ENCODE measurements around the gene MAEL. TPM values are rescaled to one million over a fixed set of nuclear protein-coding genes. Genes with fewer than 3 reads are reported as not detected.

MAEL gene
- total RNA-seq (2014; rRNA removed; shearing (Covaris generic)), result not detected in 2 replicates

GRCh38 chr1:166988974-166989515, at the start of gene MAEL:
TSS of gene MAEL (plus strand) at chr1:166989280. CDS start at chr1:166989353, 73 bp downstream.
- DNase-seq (ENCODE audit: low spot score), result no peak

- DNase-seq (ENCODE audit: low spot score), result no peak
Observed at GRCh38 chr1:166939741-166940375, 49.2 kb upstream of the MAEL start.

DNA sequence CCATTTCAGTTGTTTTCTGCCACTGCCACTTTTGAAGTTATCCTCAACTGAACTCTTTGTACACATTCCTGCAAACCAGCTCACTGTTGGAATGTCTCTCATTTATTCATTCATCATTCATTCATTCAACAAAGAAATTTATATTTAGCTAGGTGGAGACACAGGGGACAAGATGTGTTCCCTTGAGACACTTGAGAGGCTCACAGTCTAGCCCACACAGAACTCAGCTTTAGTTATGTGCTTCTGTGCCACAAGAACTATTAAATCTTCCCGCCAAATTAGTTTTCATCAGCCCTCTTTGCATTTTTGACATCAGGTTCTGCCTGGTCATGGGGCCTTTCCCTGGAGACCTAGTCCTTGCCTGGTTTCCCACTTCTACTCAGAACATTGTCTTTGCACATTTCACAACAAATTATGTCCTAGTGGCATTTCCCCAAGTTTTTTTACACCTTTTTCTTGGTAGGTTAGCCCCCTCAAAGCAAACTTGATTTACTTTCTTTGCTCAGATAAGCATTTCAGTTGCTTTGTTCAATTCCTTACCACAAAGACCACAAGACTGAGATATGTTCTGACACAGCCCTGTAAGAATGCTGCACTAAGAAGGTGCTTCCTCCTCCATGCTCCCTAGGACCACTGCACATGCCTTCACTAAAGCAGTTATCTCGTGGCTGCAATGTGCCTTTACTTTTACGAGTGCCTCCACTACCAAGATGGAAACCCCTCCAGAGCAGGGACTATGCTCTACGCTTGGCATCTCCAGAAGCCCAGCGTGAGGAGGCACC, 44.7 kb upstream of the MAEL start:
- peak; percentile 94 for DNase-seq (ENCODE audit: low spot score)

- peak; percentile 67 for DNase-seq (ENCODE audit: low spot score)
Observed at GRCh38 chr1:166947398-166948043, 41.6 kb upstream of the MAEL start.

DNA sequence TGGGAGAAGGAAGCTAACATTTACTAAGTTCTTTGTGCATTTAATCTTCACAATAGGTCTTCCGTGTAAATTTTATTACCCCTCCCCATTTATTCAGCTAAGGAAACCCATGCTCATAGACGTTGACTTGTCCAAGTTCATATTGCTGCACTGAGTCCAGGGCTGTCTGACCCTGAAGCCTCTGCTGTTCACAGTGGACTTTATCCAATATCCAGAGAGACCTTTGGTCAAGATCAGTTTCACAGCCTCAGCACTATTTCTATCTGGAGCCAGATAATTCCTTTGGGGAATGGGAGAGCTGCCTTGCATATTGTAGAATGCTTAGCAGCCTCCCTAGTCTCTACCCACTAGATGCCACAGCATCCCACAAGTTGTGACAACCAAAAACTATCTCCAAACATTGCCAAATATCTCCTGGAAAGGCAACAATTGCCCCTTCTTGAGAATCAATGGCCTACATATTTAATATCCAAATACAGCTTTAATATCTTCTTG, 40.2 kb upstream of the MAEL start:
- no peak for DNase-seq (ENCODE audit: low spot score)

- DNase-seq (ENCODE audit: low spot score), result no peak
Observed at GRCh38 chr1:166950156-166950555, 38.9 kb upstream of the MAEL start.

DNA sequence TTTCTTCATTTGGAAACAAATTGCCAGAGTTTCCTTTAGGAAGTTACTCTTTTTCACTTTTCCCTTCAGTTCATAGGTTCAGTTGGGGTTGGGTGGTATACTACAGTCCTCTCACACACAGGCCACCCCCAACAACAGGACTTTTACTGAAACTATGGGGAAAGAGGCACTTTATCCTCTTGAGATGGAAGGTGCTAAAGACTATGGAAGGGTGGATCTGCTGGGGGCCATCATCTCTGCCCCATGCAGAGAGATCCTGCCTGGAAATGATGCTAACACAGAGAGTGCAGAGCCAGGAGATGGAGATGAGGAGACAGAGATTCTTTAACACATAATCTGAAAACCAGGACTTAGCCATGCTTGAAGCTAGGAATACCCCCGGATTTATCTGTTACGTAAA, 38.0 kb upstream of the MAEL start:
- DNase-seq (ENCODE audit: low spot score), result no peak

DNA sequence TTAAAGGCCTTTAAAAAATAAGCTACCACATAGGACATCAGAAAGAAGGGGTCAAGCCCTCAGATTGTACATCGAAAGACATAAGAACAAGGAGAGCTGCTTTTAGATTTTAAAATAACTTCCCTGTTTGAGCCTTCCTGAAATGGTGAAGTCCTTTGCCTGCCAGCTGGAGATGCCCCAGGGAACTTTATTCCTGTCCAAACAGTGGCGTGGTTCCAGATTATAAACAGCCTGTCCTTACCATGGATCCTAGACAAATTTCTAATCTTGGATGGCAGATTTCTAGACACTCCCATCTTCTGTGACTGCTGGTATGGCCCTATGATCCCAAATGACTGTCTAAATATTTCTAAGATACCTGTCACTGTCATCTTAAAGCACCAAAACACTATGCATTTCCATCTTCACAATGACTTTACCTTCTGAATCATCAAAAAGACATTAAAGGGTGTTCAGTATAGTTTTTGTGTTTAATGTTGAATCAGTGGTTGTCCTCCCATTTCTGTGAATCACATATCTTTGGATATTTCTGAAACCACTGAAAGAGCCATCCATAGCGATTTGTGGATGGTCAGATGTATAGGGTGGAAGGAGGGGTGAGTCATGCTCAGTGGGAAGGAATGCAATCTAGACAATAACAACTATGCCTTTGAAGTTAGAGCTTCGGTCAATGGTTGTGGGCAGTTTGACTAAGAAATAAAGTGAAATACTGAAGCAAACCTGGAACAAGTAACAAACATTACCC, 36.9 kb upstream of the MAEL start:
- peak; percentile 92 for DNase-seq (ENCODE audit: low spot score)

DNA sequence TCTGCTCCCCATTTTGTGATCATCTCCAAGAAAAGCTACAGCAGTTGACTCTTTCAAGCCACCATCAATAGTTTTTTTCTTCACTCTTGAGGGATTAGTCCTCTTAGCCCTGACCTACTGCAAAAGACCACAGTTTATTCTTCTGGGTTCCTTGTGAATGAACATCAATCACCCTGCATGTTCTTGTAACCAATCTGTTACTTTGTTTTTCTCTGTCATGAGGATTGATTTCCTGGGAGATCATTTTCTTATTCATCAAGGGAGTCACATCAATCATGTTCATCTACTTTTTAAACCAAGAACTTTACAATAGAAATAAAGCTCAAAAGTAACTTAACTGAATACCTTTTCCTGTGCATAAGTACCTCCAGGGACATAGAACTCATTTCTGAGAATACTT, 35.6 kb upstream of the MAEL start:
- DNase-seq (ENCODE audit: low spot score), result no peak

- no peak for DNase-seq (ENCODE audit: low spot score)
Observed at GRCh38 chr1:166956057-166956850, 32.8 kb upstream of the MAEL start.

DNA sequence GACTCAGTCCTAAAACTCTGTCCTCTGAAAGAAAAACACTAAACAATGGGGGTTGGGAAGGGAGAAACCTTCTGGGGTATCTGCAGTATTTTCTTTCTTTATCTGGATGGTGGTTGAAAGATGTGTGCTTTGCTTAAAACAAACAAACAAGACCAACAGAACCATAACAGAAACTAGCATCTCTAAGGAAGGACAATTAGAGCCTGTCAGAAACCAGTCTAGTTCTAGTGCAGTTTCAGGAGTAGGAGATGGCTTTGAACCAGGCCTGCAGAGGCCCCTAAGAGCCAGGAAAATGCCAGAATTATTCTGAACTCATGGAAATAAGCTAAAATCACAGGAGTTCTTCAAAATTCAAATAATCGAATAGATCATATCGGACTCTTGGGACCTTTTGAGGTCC, 32.2 kb upstream of the MAEL start:
- DNase-seq (ENCODE audit: low spot score), result no peak

- no peak for DNase-seq (ENCODE audit: low spot score)
Observed at GRCh38 chr1:166960858-166961474, 28.1 kb upstream of the MAEL start.

DNA sequence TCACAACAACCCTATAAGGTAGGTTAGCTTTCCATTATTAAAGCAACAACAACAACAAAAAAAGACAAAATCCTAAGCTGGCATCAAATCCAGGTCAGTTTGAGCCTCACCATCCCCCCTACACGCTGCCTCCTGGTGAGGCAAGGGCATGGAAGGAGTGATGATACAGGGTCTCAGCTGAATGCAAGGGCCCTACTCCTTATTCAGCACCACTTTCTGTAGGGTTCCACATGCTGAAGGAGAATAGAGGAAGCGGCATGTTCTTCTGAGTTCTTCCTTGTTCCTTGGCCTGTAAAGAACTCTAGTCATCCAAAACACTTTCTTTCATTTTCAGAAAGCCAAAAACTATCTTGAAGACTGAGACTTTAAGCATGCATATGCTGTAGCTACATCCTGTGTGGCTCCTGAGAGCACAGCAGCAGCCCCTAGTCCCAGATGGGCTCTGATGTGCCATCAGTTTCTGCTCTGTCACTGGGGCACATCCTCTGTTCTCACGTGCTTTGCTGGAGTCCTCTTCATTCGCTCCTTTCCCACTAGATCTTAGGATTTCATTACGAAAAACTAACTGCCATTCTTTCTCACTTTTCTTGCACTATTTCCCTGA, 19.9 kb upstream of the MAEL start:
- DNase-seq (ENCODE audit: low spot score), result no peak

- no peak for DNase-seq (ENCODE audit: low spot score)
Observed at GRCh38 chr1:166971252-166971651, 17.8 kb upstream of the MAEL start.

GRCh38 chr1:166972193-166972592, 16.9 kb upstream of the MAEL start:
- no peak for DNase-seq (ENCODE audit: low spot score)

DNA sequence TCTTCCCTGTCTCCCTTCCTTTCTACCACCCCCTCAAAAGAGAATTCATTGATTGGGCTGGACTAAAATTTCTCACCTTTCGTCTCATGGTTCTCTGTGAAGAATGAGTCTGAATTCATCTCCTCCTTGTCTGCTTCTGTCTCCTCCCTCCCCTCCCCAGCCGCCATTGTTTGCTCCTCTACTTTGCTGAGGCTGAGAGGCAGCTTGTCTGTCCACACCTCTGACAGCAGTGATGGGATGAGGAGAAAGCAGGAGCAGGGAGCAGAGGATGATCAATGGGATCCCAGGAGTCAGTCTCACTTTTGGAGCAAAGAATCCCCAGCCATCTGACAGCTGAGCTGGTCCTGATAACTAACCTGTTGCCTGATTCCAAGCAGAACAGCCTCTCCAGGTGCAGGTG, 16.3 kb upstream of the MAEL start:
- no peak for DNase-seq (ENCODE audit: low spot score)

- DNase-seq (ENCODE audit: low spot score), result no peak
Observed at GRCh38 chr1:166974647-166975345, 14.3 kb upstream of the MAEL start.

GRCh38 chr1:166975361-166976129, 13.5 kb upstream of the MAEL start, which contains the start of gene ILDR2:
TSS of gene ILDR2 (minus strand) at chr1:166975540. CDS start at chr1:166975268, 272 bp downstream.
- peak; percentile 11 for DNase-seq (ENCODE audit: low spot score)
